Activated CD8-positive, alpha-beta memory T cell treated with anti-CD3 and anti-CD28 coated beads, Interleukin-2, amount 50 U/mL, for 1 hour (primary cell): ENCODE results near the gene ADCYAP1R1.

Experiments used
- DNase-seq: peaks from one replicate; pipeline ENCODE4 v3.0.0-alpha.2; 2020; ENCODE audit errors: extremely low read depth

The ADCYAP1R1 gene

GRCh38 chr7:31105256-31105950 is 53.3 kb downstream of the ADCYAP1R1 start:
- DNase-seq = no peak

DNA sequence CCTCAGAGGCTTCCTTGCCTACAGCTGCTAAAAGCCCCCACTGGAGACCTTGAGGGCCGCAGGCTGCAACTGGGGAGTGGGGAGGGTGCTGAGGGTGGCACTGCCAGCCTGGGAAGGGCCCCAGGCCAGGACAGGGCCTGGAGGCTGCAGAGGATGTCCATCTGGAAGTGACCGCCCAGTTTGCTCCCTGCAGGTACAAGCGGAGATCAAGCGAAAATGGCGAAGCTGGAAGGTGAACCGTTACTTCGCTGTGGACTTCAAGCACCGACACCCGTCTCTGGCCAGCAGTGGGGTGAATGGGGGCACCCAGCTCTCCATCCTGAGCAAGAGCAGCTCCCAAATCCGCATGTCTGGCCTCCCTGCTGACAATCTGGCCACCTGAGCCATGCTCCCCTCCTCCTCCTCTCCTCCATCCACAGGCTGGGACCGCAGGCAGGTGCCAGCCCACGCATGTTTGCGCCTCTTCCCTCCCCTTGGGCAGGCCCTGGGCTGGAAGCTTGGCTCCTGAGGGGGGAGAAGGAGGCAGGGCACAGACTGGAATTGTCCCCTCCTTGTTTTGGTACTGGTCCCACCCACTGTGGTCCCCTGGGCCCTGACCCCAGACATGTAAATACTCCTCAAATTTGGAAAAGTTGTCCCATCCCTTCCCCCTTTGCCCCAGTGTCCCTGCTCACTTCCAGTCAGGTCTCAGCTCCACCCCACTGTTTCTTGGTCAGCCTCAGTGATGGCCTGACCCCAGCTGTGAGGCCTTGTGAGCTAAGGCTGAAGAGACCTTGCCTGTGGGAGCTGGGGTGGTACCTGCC is 54.4 kb downstream of the ADCYAP1R1 start:
- no peak for DNase-seq

DNA sequence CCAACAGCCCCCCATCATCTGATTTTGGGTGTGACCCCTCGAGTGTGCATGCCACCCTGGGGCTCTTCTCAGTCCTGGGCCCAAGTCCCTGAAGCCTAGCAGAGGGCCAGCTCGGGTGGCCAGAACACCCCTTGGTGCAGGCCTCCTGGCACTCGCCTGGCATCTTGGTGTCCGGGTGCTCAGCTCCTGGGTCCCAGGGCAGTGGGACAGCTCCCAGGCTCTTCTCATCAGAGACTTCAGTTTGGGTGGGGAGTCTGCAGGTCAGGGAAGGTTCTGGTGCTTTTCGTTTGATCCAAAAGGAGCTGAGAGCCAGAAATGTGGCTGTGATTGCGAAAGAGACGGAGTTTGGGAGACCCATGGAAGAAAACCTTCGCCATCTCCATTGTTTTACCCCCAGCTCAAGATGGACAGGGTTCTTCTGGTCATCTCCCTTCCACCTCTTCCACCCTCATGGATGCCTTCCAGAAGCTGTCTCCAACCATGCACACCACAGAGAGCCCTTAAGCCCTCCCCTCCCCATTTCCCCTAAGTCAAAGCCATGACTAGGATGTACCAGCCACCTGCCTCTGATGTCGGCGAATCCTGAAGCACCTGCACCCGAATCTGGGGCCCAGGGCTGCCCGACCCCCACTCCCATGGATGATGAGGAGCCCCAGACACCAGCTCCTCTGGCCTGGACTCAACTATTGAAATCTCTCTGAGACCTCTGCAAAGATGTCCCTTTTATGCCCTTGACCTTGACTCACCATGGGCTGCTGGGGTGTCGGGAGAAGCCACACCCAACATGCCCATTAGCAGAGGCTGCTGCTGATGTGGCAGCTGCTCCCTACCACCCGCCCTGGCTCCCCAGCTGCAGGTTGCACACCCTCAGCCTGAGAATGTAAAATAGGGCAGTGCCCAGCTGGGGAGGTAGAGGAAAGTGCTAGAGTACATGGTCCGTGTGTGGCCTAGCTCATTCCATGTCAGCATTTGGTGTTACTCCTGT is 55.3 kb downstream of the ADCYAP1R1 start:
- DNase-seq = no peak

DNA sequence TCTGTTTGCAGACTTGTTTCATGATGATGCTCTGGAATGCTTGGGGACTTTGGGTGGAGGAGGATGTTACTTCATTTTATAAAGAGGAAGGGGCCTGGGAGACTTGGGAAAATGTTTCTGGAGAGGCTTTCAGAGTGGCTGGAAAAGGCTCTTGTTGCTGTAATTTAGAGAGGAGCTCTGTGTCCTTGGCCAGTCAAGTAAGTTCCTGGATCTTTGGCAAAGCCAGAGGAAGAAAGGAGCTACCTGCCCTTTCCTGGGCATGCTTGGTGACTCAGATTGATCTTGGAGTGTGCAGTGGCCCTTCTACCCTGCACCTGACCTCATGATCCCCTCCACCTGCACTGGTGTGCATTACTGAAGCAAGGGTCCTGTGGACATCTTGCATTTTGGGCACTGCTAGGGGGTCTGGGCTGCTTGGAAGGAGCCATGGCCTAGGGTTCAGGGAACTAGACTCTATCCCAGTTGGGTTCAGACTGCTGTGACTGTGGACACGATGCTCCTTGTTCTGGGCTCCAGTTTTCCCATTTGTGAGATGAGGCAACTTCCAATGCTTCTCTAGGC is 56.1 kb downstream of the ADCYAP1R1 start:
- DNase-seq = no peak

- DNase-seq = no peak
These were observed 57.6 kb downstream of the ADCYAP1R1 start for GRCh38 chr7:31109751-31110150.

GRCh38 chr7:31110331-31111108 is 58.4 kb downstream of the ADCYAP1R1 start:
- no peak for DNase-seq

DNA sequence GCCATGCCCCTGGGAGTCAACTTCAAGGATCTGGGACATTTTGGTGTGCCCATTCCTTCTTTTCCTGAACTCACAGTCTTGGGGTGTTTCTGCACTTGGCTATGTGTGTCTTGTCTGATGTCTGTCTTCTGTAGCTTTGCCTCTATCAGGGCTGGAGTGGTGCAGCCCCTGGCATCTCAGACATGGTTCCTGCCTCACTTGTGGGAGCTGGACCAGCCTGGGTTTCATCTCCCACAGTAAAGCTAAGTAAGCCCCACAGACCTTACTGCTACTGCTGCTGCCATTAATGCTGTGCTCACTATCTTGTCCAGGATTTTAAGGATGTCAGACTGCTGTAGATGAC is 59.0 kb downstream of the ADCYAP1R1 start:
- no peak for DNase-seq

DNA sequence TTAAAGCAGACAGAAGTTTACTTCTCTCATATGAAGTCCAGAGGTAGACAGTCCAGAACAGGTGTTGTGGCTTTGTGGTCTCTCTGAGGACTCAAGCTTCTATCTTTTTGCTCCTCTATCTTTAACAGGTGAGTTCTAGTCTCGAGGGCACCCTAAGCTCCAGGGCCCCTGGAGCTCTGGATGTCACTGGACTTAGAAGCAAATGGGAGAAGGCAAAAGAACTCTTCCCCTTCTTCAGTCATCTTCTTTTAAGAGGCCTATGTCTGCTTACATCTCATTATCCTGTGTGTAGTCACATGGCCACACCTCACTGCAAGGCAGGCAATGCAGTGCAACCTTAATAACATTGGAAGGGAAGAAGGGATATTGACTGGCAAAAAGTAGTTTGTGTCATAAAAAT is 61.6 kb downstream of the ADCYAP1R1 start:
- no peak for DNase-seq

- no peak for DNase-seq
These were observed 62.7 kb downstream of the ADCYAP1R1 start for GRCh38 chr7:31114593-31115343.

DNA sequence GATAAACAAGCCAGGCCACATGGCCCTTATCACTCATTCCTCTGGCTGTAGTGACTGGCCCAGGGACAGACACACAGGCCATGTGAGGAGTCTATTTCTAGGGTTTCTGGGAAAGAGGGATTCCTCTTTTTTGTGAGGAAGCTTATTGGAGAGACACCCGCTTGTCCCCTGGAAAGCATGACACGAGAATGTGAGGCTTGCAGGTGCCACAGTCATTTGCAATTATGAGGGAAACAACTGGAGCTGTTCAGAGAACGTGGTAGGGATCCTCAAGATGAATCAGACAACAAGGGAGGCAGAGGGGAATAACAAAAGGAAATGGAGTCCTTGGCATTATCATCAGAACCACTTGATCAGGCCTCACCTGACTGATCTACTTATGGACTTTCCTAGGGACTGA is 64.5 kb downstream of the ADCYAP1R1 start:
- no peak for DNase-seq

DNA sequence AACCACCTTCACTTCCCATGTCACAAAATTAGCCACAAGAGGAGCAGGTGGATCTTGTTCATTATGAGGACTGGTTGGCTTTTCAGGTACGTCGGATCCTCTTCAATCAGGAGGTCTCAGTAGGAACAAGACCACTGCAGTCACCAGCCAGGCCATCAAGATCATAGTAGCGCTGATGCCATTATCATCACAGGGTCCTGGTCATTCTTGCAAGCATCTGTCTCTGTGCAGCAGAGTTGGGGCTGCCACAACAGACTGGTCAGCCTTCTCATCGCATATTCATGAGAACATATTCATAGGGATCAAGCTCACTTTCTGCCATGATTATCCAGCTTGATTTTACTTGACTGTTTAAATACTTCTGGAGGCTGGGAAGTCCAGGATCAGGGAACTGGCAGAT is 67.1 kb downstream of the ADCYAP1R1 start:
- DNase-seq = no peak

GRCh38 chr7:31120800-31121513 is 68.8 kb downstream of the ADCYAP1R1 start:
- no peak for DNase-seq

DNA sequence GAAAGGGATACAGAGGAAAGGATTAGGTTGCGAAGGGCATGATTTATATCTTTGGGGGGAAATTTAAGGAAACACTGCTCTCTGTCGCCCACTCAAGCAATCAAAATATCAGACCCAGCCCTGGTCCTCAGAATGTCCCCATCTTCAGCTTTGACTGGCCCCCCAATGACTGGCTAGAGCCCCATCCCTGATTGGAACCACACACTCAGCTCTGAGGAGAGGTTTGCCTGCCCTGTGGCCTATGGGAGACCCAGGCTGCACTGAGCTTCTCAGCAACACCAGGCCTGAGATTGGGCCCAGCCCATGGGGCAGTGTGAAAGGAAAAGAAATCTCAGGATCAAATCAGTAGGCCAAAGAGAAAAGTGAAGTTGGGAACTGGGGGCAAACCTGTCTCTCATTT is 69.5 kb downstream of the ADCYAP1R1 start:
- no peak for DNase-seq

- DNase-seq = no peak
These were observed 70.5 kb downstream of the ADCYAP1R1 start for GRCh38 chr7:31122649-31123058.

DNA sequence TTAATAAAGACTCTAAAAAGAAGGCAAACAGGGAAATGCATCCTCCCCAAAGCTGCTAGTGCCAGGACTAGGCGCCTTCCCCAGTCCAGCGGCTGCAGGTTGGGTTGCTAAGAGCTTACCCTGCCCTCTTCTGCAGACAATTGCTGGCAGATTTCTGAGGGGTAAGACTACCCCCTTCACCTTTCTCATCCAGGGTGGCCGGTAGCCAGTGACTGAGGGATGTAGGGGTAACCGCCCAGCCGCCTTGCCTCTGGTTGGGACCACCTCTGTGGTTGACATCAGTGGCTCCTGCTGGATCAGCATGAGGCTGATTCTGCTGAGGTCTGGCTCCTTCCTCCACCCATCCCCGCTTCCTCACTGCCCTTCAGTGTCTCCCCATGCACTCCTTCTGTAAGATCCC is 71.2 kb downstream of the ADCYAP1R1 start:
- DNase-seq = no peak

GRCh38 chr7:31123726-31124125 is 71.6 kb downstream of the ADCYAP1R1 start:
- no peak for DNase-seq

DNA sequence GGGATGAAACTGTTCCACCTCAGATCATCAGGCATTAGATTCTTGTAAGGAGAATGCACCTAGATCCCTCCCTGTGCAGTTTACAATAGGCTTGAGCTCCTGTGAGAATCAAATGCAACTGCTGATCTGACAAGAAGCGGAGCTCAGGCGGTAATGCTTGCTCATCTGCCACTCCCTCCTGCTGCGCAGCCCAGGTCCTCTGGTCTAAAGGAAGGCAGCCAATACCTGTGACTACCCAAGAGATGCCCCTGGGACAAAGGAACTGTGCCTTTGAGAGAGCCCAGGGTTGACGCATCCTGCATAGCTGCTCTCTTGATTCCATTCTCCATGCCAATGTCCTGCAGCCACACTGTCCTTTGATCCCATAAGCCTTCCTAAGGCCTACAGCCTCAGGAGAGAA is 73.1 kb downstream of the ADCYAP1R1 start:
- DNase-seq = no peak

GRCh38 chr7:31126976-31127375 is 74.9 kb downstream of the ADCYAP1R1 start:
- no peak for DNase-seq

GRCh38 chr7:31129067-31129466 is 77.0 kb downstream of the ADCYAP1R1 start:
- DNase-seq = no peak

GRCh38 chr7:31133497-31133896 is 81.4 kb downstream of the ADCYAP1R1 start:
- no peak for DNase-seq
